GM21529 (cell line): ENCODE data around the gene MAP3K20.
"Not testable (repeated sequence)": the region's sequence is repeated elsewhere in the genome, so short reads cannot be mapped to it uniquely, and the experiment has no call there.

Experiments used
- ATAC-seq: cut with Tn5 transposase; IDR thresholded peaks from one replicate; pipeline ENCODE4 v1.9.1; 2021; ENCODE audit not compliant: unreplicated experiment

The MAP3K20 gene

DNA sequence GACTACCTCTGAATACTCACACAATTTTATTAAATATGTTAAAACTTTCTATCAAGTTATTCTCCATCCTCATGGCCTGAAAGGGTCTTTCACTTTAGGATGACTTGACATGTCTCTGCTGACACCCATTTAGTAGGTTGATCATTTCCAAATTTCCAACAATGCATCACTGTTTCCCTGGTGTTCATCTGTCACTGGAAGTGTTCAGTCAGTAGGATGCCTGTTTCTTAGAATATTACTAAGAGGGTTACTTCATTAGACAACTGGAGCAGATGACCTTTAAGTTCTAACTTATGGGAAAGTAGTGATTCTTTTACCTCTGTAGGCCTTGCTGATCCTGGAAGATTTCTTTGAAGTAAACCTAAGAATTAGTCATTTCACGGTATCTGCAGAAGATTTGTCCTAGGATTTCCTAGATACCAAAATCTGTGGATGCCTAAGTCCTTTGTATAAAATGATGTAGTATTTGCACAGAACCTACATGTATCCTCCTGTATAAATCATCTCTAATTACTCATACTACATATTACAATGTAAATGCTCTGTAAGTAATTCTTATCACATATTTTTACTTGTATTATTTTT lies 77.7 kb downstream of the MAP3K20 start:
- no peak for ATAC-seq

DNA sequence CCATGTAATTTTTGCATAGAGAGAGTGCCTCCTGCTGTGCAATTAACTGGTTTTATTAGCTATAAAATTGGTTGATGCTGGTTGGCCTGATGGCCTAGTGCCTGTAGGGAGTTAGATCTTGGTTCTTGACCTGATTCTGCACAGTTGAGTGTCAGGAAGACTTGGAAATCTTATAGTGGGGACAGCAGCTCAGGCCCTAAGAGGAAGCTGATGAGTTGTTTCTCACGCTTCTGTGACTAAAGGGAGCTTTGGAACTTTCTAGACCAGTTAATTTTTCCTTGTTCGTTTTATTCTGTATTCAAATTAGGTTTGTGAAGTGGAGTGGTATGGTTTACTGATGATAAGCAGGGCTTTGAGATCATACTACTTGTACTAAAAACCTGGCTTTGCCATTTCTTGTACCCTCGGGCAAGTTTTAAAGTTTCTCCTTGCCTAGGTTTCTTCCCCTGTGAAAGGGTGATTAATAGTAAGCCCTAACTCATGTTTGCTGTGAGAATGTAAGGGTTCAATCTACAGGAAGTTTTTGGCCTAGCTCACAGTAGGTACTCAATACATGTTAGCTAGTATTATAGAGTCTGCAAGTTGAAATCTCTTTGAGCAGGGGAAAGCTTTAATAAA lies 82.1 kb downstream of the MAP3K20 start:
- ATAC-seq: no peak

DNA sequence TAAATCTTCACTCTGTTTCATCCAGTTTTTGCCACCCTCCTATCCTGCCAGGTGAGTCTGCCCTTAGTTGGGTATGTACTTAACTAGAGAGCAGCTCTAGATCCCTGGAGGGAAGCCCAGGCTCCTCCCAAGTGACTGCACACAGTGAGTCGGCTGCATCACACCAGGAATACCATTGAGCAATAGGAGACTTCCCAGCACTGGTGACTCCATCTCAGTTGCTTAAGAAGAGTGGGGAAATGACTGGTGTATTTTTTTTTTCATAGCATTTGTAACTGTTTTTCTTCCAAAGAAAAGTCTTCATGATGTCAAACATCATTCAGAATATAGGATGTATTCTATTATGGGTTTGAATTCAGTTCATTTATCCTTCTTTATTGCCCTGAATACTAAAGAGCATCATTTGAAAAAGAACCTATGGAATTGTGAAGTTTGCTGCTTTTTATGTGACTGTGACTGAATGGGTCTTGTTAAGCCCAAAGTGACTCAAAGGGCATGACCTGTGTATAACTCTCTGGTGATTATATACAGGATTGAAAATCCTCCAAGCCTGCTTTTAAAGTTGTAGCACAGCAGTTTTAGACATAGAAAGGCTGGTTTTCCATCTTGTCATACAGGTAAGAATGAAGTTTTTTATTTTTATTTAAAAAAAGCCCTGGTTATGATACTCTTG lies 84.3 kb downstream of the MAP3K20 start:
- no peak for ATAC-seq

DNA sequence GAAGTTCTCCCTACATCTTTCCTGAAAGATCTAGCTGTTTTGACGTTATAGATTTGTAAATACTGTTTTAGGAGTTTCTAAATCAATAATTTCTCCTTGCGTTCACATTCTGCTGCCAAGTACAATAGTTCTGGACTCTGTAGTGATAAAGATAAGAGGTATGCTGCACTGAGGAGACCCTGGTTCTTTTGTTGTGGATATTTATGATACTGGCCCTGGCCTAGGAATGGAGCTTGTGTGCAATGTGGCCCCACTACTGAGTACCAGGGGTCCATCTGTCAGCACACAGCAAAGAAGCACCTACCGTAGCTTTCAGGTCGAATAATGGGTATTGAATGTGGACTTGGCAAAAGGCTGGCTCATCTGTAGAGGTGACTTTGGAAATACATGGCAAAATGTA lies 85.0 kb downstream of the MAP3K20 start:
- ATAC-seq: no peak

DNA sequence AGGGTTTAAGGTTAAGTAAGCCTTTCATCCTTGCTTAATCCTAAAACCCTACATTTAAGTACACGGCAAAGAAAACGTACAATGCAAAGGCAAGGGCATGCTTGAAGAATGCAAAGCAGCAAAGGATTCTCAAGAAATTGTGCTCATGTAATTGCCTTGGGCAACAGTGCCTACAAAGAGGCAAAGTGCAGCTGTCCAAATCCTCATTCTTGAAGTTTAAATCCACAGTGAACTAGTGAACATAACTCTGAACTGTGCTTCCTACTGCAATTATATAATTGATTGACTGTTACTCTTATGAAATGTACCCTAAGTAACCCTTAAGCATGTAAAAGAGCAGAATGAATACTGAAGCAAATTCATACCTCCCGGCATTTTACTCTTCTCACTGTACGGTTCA lies 85.4 kb downstream of the MAP3K20 start:
- ATAC-seq: no peak

DNA sequence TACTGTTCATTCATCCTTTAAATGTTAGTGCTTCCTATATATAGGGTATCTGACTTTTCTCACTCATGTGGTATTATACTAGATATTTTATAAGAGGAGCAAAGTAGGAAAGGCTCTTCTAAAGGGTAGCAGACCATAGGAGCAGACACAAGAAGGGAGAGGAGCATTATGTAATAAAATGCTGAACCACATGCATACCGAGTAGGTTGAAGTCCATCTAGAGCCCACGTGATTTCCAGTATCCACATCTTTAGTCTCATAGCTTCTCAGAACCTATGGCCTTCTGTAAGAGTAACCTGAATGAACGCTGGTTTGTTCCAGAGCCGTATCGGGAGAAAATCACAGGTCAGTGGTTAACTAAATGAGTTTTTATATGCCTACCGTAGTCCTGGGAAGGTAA lies 85.9 kb downstream of the MAP3K20 start:
- ATAC-seq: no peak

DNA sequence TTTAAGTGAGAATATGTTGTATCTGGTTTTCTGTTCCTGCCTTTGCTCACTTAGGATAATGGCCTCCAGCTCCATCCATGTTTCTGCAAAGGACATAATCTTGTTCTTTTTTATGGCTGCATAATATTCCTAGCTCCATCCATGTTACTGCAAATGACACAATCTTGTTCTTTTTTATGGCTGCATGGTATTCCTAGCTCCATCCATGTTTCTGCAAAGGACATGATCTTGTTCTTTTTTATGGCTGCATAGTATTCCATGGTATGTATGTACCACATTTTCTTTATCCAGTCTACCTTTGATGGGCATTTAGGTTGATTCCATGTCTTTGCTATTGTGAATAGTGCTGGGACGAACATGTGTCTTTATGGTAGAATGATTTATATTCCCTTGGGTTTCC lies 87.7 kb downstream of the MAP3K20 start:
- ATAC-seq: not testable (repeated sequence)

DNA sequence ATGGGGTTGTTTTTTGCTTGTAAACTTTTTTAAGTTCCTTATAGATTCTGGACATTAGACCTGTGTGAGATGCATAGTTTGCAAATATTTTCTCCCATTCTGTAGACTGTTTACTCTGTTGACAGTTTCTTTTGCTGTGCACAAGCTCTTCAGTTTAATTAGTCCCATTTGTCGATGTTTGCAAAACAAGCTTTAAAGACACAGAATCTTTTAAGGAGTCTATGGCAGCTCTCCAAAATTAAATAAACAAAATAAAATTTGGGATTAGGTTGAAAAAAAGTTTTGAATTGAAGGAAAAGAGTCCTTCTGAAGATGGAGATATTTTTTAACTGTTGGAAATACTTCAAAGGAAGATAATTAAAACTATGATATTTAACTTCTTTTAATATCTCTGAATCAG lies 88.8 kb downstream of the MAP3K20 start:
- ATAC-seq: no peak

DNA sequence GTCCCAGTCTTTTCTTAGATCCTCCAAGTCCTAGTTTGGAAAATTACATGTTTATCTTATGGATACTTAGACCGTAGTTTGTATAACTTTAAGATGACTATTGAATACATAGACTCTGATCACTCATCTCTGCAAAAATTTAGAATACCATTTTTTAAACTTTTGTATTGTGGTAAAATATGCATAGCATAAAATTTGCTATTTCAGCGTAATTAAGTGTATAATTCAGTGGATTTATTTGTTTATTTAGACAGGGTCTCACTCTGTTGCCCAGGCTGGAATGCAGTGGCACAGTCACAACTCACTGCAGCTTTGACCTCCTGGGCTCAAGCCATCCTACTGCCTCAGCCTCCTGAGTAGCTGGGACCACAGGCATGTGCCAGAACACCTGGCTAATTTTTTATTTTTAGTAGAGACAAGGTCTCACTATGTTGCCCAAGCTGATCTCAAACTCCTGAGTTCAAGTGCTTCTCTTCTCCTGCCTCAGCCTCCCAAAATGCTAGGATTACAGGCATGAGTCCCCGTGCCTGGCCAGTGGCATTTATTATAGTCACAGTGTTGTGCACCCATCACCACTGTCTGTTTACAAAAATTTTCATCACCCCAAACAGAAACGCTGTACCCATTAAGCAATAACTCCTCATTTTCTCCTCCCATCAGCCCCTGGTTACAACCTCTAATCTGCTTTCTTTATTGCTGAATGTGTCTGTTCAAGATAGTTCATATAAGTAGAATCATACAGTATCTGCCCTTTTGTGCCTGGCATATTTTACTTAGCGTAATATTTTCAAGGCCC lies 90.0 kb downstream of the MAP3K20 start:
- ATAC-seq: no peak

DNA sequence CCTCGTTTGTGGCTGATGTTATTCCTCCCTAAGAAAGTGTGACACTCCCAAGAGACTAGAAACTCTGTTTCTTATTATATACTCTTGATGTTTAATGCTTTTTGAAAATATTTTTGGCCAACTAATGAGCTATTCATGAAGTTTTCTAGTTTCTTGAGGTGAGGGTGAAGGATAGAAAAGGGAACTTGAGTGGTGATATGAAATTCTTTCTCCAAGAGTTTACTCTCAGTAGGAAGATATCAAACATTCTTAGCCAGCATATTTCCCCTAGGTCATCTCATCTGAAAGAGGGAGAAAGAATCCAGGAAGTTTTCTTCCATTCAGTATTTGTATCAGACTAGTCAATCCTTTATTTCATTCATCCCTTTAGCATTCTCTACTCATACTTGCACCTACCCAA lies 95.7 kb downstream of the MAP3K20 start:
- ATAC-seq: no peak

DNA sequence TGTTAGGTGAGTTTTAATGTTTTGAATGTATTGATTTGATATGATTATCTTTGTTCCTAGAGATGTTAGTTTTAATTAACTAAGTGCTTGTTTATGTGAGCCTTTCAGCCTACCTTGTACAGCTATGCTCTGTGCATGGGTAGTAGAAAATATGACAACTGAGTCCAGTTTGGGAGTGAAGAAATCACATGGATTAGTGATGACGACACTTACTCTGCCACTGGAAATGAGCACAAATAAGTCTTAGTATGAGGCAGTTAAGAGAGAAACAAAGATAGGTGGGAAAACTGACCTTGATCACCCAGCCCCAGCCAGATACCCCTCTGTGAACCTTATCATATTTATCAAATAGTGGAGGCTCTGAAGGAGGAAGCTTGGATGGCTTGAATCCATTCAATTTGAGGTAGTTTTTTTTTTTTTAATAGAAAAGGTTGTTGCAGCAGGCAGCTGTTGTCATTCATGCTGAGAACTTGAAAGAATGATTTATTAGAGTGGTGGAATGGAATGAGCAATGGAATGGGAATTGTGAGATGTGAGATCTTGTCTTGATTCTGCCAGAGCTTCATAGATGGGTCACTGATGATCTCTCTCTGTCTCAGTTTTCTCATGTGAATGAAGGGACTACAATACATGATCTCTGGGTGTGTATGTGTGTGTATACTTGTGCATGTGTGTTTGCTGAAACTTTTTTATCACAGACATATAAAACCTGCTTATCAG lies 96.4 kb downstream of the MAP3K20 start:
- ATAC-seq: no peak

DNA sequence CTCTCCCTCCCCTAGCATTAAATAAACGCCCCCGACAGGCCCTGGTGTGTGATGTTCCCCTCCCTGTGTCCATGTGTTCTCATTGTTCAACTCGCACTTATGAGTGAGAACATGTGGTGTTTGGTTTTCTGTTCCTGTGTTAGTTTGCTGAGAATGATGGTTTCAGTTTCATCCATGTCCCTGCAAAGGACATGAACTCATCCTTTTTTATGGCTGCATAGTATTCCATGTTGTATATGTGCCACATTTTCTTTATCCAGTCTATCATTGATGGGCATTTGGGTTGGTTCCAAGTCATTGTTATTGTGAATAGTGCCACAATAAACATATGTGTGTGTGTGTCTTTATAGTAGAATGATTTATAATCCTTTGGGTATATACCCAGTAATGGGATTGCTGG lies 98.7 kb downstream of the MAP3K20 start:
- not testable (repeated sequence) for ATAC-seq

DNA sequence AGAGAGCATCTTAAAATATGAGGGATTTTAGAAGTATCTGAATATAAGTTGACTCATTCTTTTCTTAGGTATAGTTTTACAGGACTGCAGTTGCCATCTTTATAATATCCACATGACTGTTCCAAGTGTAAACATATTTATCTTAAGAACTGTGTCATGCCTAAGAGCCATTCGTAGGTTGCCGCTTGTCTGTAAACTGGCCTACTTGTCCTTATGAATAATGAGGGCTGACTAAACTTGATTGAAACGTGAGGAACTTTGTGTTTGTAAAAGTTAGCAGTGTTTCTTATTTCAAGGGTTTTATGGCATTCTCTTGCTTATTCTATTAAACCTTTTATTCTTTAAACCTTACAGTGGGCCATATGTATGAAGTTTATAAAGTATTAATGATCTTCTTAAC lies 99.6 kb downstream of the MAP3K20 start:
- ATAC-seq: no peak

DNA sequence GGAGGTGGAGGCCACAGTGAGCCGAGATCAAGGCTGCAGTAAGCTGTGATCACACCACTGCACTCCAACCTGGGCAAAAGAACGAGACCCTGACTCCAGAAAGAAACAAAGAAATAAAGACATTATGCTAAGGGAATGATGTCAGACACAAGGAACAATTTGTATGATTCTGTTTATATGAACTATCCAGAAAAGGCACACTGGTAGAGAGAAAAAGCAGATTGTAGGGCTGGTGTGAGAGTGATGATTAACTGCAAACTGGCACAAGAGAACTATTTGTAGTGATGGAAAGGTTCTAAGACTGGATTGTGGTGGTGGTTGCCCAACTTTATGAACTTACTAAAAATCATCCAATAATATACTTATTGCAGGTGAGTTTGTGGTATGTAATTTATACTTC lies 106.3 kb downstream of the MAP3K20 start:
- no peak for ATAC-seq

DNA sequence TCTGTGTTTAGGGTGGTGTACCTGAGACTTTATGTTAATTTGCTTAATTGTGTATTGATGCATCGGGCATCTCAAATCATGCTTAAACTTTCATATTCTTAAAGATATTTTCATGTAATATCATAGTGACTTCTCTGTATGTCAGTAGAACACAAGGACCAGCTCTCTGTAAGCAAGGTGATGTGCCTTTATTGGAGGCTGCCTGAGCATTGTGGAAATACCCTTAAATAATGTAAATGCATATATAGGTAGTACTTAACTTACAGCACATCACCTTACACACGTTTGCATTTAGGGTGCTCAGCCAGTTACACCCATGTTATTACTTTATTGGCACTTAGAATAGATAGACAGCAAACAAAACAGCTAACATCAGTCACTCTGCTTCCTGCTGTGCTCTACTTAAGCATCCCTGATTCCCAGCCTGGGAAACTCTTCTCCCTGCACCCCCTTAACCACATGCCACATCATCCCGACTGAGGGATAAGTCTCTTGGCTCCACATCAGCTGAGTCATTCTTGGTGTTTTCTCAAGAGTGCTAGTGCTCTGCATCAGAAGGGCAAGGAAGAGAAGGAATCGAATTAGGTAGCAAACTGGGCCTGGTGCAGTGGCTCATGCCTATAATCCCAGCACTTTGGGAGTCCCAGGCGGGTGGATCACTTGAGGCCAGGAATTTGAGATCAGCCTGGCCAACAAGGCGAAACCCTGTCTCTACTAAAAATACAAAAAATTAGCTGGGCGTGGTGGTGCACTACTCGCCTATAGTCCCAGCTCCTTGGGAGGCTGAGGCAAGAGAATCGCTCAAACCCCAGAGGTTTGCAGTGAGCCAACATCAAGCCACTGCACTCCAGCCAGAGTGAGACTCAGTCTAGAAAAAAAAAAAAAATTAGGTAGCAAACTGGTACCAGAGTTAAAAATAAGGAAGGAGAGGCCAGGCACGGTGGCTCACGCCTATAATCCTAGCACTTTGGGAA lies 108.7 kb downstream of the MAP3K20 start:
- no peak for ATAC-seq

DNA sequence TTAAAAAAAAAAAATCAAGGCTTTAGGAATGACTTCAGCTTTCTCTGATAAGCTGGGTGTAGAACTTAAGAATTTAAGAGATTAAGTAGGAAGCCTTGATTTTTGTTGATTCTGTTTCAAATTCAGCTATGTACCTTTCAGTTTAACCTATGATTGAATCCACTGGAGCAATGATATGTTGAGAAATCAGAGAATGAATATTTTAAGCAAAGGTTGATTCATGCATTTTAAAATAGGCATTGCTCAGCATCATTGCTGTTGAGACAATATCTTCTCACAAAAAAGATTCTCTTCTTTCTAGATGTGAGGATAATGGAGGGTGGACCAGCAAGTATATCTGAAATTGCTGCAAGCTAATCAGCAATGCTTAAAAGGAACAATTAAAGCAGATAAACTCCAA lies 109.8 kb downstream of the MAP3K20 start:
- ATAC-seq: no peak

DNA sequence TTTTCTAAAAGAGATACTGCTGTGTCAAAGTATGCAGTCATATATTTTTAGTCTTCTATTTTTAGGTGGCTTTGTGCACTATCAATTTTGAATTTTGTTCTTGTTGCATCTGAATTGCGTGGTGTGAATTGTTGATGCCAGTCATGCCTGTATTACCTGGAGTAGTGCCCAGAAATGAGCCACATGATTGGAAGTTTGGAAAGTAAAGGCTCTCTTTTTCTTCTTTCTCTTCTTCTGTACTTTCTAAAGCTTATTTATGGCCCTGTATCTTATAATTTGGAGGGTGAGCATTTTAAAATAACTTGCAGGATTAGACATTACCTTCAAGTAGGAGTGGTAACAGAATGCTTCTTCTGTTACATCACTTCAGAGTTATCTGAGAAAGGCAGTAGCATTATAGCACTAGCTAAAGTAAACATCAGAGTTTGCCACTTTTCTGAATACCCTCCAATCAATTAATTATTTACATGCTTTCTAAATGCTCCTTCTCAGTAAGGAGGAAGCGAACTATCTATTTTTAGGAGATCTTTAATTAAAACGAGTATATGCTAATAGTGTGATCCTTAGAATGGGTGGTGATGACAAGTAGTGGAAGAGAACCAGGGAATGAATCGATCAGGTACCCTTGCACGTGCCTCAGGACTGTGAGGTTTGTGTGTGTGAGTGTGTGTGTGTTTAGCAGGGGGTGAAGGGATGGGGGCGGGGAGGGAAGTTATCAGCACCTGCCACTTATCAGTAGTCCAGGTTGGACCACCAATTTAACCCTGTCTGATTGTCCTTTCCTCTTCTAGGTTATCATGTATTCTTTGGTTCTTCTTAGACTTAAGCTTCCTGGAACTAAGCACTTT lies 112.5 kb downstream of the MAP3K20 start:
- no peak for ATAC-seq

DNA sequence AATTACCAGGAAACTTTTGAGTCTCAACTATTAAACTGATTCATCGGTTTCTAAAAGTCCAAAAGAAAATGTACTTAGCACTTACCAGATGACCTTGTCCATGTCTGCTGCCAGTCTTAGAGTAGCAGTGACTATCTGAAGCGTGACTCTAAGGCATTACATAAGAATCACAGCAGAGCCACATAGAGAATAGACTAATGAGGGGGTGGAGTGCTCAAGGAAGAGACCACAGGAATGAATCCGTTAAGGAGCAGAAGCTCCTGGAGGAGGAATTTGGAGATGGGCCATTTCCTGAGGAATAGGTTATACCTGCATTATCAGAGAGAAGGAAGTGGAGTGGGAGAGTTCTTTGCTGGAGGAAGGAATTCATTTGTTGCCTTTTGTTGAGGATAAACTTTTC lies 116.0 kb downstream of the MAP3K20 start:
- ATAC-seq: no peak

DNA sequence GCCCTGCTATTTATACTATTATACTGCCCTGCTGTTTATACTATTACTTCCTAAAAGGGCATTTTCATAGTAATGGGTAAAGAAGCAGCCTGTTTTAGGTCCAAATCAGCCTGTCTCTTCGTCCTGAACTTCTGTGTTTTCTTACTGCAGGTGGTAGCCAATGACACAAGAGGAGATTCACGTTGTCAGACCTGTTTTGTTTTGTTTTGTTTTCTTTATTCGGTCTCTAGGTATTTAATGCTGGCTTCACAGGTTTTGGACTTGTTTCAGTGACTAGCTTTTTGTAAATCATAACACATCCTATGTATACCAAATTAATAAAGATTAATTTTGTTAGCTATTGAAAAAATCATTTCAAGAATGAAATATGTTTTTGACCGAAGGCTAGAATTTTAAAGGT lies 116.4 kb downstream of the MAP3K20 start:
- ATAC-seq: no peak
